Right atrium auricular region (tissue), 2 donors: ENCODE results near the gene RREB1. TPM values are rescaled to one million over a fixed set of nuclear protein-coding genes. Genes with fewer than 3 reads are reported as not detected.

Experiments used
- DNase-seq: peaks from one replicate; pipeline ENCODE4 v3.0.0-alpha.2; 2019; ENCODE audit warnings: low spot score
- H3K27ac ChIP-seq, 2 donors: fragments of 200-600 bp; sonication (generic); 1 replicate in 1 of 2; 2 replicates in 1 of 2; pipeline ENCODE4 v1.5.1; 2016 to 2019
- H3K27me3 ChIP-seq, 2 donors: fragments of 200-600 bp; sonication (generic); one replicate each; pipeline versions ENCODE4 v1.5.1 to v1.6.0; 2017 to 2019
- H3K36me3 ChIP-seq: fragments of 200-600 bp; sonication (generic); one replicate; pipeline ENCODE4 v1.5.1; 2016
- H3K4me1 ChIP-seq, 2 donors: fragments of 200-600 bp; sonication (generic); one replicate each; pipeline versions ENCODE4 v1.5.1 to v1.6.0; 2017 to 2019
- H3K4me3 ChIP-seq, 2 donors: fragments of 200-600 bp; sonication (generic); 1 replicate in 1 of 2; 2 replicates in 1 of 2; pipeline ENCODE4 v1.5.1; 2017 to 2019; ENCODE audit warnings: mild to moderate bottlenecking in 1 of 2, moderate library complexity in 1 of 2
- H3K9me3 ChIP-seq, 2 donors: fragments of 200-600 bp; sonication (generic); one replicate each; pipeline ENCODE4 v1.5.1; 2019
- total RNA-seq, 2 donors: library from RNA; depleted of rRNA; stranded (reverse); fragments of >200 nt; gene quantifications; one replicate each; pipeline ENCODE4 v1.1.0, GENCODE V29; 2016
- TF ChIP-seq, protein P1 (sequence below), 2 donors: fragments of 200-600 bp; sonication (generic); IDR thresholded peaks; one replicate each; pipeline ENCODE4 v1.5.1; 2019; ENCODE audit warnings: antibody characterized with exemption in 2 of 2

RREB1 gene
- total RNA-seq, 2 donors from 2014 or later: 25.5 to 30.3 TPM

DNA sequence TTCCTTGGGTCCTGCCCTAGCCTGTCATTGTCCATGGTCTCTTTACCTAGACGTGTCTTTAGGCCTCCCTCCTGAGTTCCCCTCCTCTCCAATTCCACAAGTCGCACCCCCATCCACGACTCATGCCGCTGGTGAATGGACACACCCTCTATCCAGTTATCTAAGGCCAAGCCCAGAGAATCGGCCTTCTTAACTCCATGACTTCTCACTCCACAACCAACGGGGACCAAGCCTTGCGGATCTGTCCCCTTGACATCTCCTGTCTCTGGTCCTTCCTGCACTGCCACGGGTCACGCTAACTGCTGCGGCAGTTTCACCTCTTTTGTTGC is 7.0 kb upstream of the RREB1 start:
- no peak overlapping the region for H3K4me3 ChIP-seq
- no peaks in the 10 kb centered on the region for H3K4me1 ChIP-seq
- no peak overlapping the region for H3K27ac ChIP-seq
- DNase-seq: no peak
- no peaks in the 10 kb centered on the region for H3K36me3 ChIP-seq
- H3K27me3 ChIP-seq: no peaks in the 10 kb centered on the region
- no peaks in the 10 kb centered on the region for H3K9me3 ChIP-seq
- TF ChIP-seq, protein P1, sequence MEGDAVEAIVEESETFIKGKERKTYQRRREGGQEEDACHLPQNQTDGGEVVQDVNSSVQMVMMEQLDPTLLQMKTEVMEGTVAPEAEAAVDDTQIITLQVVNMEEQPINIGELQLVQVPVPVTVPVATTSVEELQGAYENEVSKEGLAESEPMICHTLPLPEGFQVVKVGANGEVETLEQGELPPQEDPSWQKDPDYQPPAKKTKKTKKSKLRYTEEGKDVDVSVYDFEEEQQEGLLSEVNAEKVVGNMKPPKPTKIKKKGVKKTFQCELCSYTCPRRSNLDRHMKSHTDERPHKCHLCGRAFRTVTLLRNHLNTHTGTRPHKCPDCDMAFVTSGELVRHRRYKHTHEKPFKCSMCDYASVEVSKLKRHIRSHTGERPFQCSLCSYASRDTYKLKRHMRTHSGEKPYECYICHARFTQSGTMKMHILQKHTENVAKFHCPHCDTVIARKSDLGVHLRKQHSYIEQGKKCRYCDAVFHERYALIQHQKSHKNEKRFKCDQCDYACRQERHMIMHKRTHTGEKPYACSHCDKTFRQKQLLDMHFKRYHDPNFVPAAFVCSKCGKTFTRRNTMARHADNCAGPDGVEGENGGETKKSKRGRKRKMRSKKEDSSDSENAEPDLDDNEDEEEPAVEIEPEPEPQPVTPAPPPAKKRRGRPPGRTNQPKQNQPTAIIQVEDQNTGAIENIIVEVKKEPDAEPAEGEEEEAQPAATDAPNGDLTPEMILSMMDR (IDR thresholded peaks at IDR 0.05): no peak

GRCh38 chr6:7101290-7101689 is 6.5 kb upstream of the RREB1 start:
- TF ChIP-seq, protein P1 (IDR thresholded peaks at IDR 0.05): no peak
- no peak overlapping the region for H3K4me3 ChIP-seq
- H3K36me3 ChIP-seq: no peaks in the 10 kb centered on the region
- no peaks in the 10 kb centered on the region for H3K4me1 ChIP-seq
- H3K9me3 ChIP-seq: no peaks in the 10 kb centered on the region
- no peak for DNase-seq
- no peak overlapping the region for H3K27ac ChIP-seq
- no peaks in the 10 kb centered on the region for H3K27me3 ChIP-seq

GRCh38 chr6:7104752-7105151 is 3.0 kb upstream of the RREB1 start:
- H3K4me3 ChIP-seq: no peak overlapping the region
- DNase-seq: no peak
- H3K27ac ChIP-seq: no peak overlapping the region
- no peaks in the 10 kb centered on the region for H3K36me3 ChIP-seq
- no peaks in the 10 kb centered on the region for H3K27me3 ChIP-seq
- TF ChIP-seq, protein P1 (IDR thresholded peaks at IDR 0.05): no peak
- H3K4me1 ChIP-seq: peaks cover 0 to 12% of the 10 kb centered on the region in 2 donors
- no peaks in the 10 kb centered on the region for H3K9me3 ChIP-seq

GRCh38 chr6:7106215-7106751 is 1.5 kb upstream of the RREB1 start:
- Histone ChIP-seq H3K27ac (peak overlapping the region; percentile 97 to 98), H3K4me3 (peak overlapping the region in 1 of 2 donors; percentile 98), H3K4me1 (peaks cover 0 to 27% of the 10 kb centered on the region in 2 donors), H3K36me3 (no peaks in the 10 kb centered on the region), H3K27me3 (no peaks in the 10 kb centered on the region), H3K9me3 (no peaks in the 10 kb centered on the region)
- TF ChIP-seq, protein P1 (IDR thresholded peaks at IDR 0.05): no peak
- no peak for DNase-seq

- no peak for DNase-seq
- Histone ChIP-seq H3K4me3 (peak overlapping the region; percentile 90 to 98), H3K9me3 (no peaks in the 10 kb centered on the region), H3K4me1 (peaks cover 0 to 34% of the 10 kb centered on the region in 2 donors), H3K27ac (peak overlapping the region; percentile 97 to 98), H3K27me3 (no peaks in the 10 kb centered on the region), H3K36me3 (no peaks in the 10 kb centered on the region)
- TF ChIP-seq, protein P1 (IDR thresholded peaks at IDR 0.05): peak in 1 of 2 donors; percentile 54
These were observed 796 bp upstream of the RREB1 start for GRCh38 chr6:7106752-7107577.
